ENCODE measurements around the gene BCAP29. TPM values are rescaled to one million over a fixed set of nuclear protein-coding genes. Genes with fewer than 3 reads are reported as not detected.

Gene BCAP29
- total and polyA plus RNA-seq, 9 of the 15 experiments (the other 6 are each of a cell fraction or from before 2014, with no cell fraction given), result 63.4 to 137 (median 79.7) TPM

DNA sequence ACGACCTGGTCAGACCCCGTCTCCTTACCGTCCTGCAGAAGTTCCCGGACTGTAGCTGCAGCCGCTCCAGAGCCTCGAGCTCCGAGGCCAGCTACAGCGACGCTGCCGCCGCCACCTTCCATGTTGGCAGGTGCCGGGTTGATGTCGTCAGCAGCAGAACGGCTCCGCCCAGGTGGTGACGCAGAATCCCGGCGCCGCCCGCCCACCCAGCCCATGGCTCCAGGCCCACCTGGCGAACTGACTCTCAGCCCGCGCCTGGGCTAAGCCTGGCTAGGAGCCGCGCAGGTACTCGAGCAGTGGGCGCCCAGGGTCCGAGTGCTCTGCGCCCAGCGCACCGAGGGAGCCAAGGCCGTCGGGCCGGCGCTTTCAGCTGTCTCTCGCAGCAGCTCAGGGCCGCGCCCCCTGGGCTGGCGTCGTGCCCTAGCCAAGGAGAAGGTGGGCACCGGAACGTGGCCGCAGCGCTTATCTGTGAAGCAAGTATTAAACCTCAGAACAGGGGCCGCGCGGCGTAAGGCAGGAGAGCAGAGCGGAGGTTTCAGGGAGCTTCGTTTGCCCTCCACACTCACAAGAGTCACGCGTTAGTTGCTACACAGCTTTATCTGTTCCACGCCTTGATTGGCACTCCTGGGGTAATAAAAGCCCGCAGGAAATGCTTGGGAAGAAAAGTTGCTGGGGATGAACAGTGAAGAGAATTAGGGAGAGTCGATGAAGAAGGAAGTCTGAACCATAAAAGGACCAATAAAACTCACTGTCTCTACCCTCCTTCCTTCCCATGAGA, 16.1 kb upstream of the BCAP29 start, which contains the start of the genes COG5 and DUS4L (continued):
- no peak for TF ChIP-seq STAT5B (CRISPR knock-in tag; IDR thresholded peaks at IDR 0.05)
- TF ChIP-seq, protein P1, sequence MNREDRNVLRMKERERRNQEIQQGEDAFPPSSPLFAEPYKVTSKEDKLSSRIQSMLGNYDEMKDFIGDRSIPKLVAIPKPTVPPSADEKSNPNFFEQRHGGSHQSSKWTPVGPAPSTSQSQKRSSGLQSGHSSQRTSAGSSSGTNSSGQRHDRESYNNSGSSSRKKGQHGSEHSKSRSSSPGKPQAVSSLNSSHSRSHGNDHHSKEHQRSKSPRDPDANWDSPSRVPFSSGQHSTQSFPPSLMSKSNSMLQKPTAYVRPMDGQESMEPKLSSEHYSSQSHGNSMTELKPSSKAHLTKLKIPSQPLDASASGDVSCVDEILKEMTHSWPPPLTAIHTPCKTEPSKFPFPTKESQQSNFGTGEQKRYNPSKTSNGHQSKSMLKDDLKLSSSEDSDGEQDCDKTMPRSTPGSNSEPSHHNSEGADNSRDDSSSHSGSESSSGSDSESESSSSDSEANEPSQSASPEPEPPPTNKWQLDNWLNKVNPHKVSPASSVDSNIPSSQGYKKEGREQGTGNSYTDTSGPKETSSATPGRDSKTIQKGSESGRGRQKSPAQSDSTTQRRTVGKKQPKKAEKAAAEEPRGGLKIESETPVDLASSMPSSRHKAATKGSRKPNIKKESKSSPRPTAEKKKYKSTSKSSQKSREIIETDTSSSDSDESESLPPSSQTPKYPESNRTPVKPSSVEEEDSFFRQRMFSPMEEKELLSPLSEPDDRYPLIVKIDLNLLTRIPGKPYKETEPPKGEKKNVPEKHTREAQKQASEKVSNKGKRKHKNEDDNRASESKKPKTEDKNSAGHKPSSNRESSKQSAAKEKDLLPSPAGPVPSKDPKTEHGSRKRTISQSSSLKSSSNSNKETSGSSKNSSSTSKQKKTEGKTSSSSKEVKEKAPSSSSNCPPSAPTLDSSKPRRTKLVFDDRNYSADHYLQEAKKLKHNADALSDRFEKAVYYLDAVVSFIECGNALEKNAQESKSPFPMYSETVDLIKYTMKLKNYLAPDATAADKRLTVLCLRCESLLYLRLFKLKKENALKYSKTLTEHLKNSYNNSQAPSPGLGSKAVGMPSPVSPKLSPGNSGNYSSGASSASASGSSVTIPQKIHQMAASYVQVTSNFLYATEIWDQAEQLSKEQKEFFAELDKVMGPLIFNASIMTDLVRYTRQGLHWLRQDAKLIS (CRISPR knock-in tag; IDR thresholded peaks at IDR 0.05), result peak; percentile 67; the same call in 1 of the 2 replicates
- TF ChIP-seq, protein P2, sequence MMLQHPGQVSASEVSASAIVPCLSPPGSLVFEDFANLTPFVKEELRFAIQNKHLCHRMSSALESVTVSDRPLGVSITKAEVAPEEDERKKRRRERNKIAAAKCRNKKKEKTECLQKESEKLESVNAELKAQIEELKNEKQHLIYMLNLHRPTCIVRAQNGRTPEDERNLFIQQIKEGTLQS (IDR thresholded peaks at IDR 0.05), result peak; percentile 81
- TF ChIP-seq, protein P2 (CRISPR knock-in tag; conservative IDR thresholded peaks at IDR 0.05), result peak; percentile 92
- TF ChIP-seq FOXJ2 (tag; IDR thresholded peaks at IDR 0.05), result no peak
- TF ChIP-seq, protein P3, sequence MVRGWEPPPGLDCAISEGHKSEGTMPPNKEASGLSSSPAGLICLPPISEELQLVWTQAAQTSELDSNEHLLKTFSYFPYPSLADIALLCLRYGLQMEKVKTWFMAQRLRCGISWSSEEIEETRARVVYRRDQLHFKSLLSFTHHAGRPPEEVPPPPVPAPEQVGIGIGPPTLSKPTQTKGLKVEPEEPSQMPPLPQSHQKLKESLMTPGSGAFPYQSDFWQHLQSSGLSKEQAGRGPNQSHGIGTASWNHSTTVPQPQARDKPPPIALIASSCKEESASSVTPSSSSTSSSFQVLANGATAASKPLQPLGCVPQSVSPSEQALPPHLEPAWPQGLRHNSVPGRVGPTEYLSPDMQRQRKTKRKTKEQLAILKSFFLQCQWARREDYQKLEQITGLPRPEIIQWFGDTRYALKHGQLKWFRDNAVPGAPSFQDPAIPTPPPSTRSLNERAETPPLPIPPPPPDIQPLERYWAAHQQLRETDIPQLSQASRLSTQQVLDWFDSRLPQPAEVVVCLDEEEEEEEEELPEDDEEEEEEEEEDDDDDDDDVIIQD (CRISPR knock-in tag; IDR thresholded peaks at IDR 0.05), result no peak
- no peak for TF ChIP-seq YBX1 (IDR thresholded peaks at IDR 0.05)
- TF ChIP-seq, protein P4, sequence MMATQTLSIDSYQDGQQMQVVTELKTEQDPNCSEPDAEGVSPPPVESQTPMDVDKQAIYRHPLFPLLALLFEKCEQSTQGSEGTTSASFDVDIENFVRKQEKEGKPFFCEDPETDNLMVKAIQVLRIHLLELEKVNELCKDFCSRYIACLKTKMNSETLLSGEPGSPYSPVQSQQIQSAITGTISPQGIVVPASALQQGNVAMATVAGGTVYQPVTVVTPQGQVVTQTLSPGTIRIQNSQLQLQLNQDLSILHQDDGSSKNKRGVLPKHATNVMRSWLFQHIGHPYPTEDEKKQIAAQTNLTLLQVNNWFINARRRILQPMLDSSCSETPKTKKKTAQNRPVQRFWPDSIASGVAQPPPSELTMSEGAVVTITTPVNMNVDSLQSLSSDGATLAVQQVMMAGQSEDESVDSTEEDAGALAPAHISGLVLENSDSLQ (IDR thresholded peaks at IDR 0.05), result peak; percentile 94
- peak; percentile 86 for TF ChIP-seq JUND (IDR thresholded peaks at IDR 0.05; ENCODE audit: borderline replicate concordance, low read depth, low read length)
- TF ChIP-seq JUND (tag; IDR thresholded peaks at IDR 0.05; ENCODE audit: borderline replicate concordance, low read depth, low read length), result peak; percentile 45; the same call in 1 of the 3 replicates
- TF ChIP-seq EGR1 (conservative IDR thresholded peaks at IDR 0.05), result peak; percentile 66
- TF ChIP-seq NR3C1 (CRISPR knock-in tag; IDR thresholded peaks at IDR 0.05), result no peak
- TF ChIP-seq MXI1 (IDR thresholded peaks at IDR 0.05; ENCODE audit: low read depth, low read length), result no peak
- no peak for TF ChIP-seq ZNF140 (CRISPR knock-in tag; IDR thresholded peaks at IDR 0.05)
- TF ChIP-seq U2AF2 (optimal IDR thresholded peaks at IDR 0.05; ENCODE audit: low read depth, low read length), result no peak
- peak; percentile 98 for TF ChIP-seq PHF20 (IDR thresholded peaks at IDR 0.05; ENCODE audit: partially characterized antibody)
- TF ChIP-seq ZNF311 (CRISPR knock-in tag; IDR thresholded peaks at IDR 0.05), result no peak
- no peak for TF ChIP-seq SMARCB1 (IDR thresholded peaks at IDR 0.05; ENCODE audit: insufficient read length, low read depth)
- TF ChIP-seq KDM2B (CRISPR knock-in tag; IDR thresholded peaks at IDR 0.05), result no peak
- TF ChIP-seq ZNF133 (CRISPR knock-in tag; IDR thresholded peaks at IDR 0.05), result no peak
- no peak for TF ChIP-seq ZNF121 (CRISPR knock-in tag; conservative IDR thresholded peaks at IDR 0.05)
- no peak for TF ChIP-seq ZSCAN32 (CRISPR knock-in tag; IDR thresholded peaks at IDR 0.05)
- TF ChIP-seq KDM5B (IDR thresholded peaks at IDR 0.05; ENCODE audit: insufficient replicate concordance, low read depth, low read length), result peak; percentile 96
